OCI-M1 (cell line): ENCODE results near the gene TRAPPC6A.
"Not testable (repeated sequence)": the region's sequence is repeated elsewhere in the genome, so short reads cannot be mapped to it uniquely, and the experiment has no call there.

ENCODE experiments used
- DNase-seq: peaks from one replicate; lab custom pipeline; 2025; lab: John Stamatoyannopoulos, UW

The TRAPPC6A gene

GRCh38 chr19:45130888-45131615 is 47.0 kb downstream of the TRAPPC6A start:
- no peak for DNase-seq

- DNase-seq: no peak
Observed at GRCh38 chr19:45130236-45130635, 47.8 kb downstream of the TRAPPC6A start.

- no peak for DNase-seq
Observed at GRCh38 chr19:45128806-45129205, 49.2 kb downstream of the TRAPPC6A start.

GRCh38 chr19:45128146-45128545 is 49.9 kb downstream of the TRAPPC6A start:
- no peak for DNase-seq

GRCh38 chr19:45126654-45127053 is 51.4 kb downstream of the TRAPPC6A start:
- DNase-seq: no peak

GRCh38 chr19:45125975-45126493 is 52.0 kb downstream of the TRAPPC6A start:
- DNase-seq: peak; percentile 77

GRCh38 chr19:45125360-45125759 is 52.7 kb downstream of the TRAPPC6A start:
- DNase-seq: no peak

GRCh38 chr19:45124021-45124420 is 54.0 kb downstream of the TRAPPC6A start:
- no peak for DNase-seq

GRCh38 chr19:45123440-45123850 is 54.6 kb downstream of the TRAPPC6A start:
- DNase-seq: no peak

- no peak for DNase-seq
Observed at GRCh38 chr19:45122832-45123231, 55.2 kb downstream of the TRAPPC6A start.

GRCh38 chr19:45121827-45122345 is 56.2 kb downstream of the TRAPPC6A start:
- DNase-seq: no peak

- DNase-seq: no peak
Observed at GRCh38 chr19:45119582-45119981, 58.5 kb downstream of the TRAPPC6A start.

- not testable (repeated sequence) for DNase-seq
Observed at GRCh38 chr19:45118591-45119355, 59.3 kb downstream of the TRAPPC6A start.

- no peak for DNase-seq
Observed at GRCh38 chr19:45118106-45118505, 59.9 kb downstream of the TRAPPC6A start.

GRCh38 chr19:45117671-45118070 is 60.4 kb downstream of the TRAPPC6A start:
- no peak for DNase-seq

- peak; percentile 60 for DNase-seq
Observed at GRCh38 chr19:45117167-45117594, 60.9 kb downstream of the TRAPPC6A start.

GRCh38 chr19:45115809-45116615 is 62.0 kb downstream of the TRAPPC6A start:
- DNase-seq: no peak

- DNase-seq: no peak
Observed at GRCh38 chr19:45114116-45114515, 63.9 kb downstream of the TRAPPC6A start.

- DNase-seq: no peak
Observed at GRCh38 chr19:45113628-45114027, 64.4 kb downstream of the TRAPPC6A start.
